Stimulated activated CD4-positive, alpha-beta T cell treated with anti-CD3 and anti-CD28 coated beads, TNF-alpha, amount 100 ng/mL, for 48 hours (primary cell): ENCODE data around the gene BEST3.
A peak's percentile ranks its signal among the peaks of the same experiment; 100 is the strongest.
"Not testable (repeated sequence)": the region's sequence is repeated elsewhere in the genome, so short reads cannot be mapped to it uniquely, and the experiment has no call there.

Experiments used
- DNase-seq, 3 donors: peaks; one replicate each; pipeline ENCODE4 v3.0.0-alpha.2; 2020; ENCODE audit warnings: low read depth in 3 of 3

The BEST3 gene

DNA sequence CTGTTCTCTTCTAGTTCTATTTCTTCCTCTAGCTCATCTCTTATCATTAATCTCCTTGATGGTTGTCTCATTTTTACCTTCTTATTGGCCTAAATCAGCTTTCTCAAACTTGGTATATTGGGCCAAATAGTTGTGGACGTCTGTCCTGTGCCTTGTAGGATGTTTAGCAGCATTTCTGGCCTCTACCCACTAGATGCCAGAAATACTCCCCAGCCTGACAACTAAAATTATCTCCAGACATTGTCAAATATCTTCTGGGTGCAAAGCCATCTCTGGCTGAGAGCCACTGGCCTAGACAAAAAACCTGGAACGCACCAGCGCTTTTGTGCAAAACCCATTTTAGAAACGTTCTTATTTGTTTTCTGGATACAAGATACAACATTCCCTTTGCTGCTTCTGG, 49.6 kb downstream of the BEST3 start:
- DNase-seq, result no peak

DNA sequence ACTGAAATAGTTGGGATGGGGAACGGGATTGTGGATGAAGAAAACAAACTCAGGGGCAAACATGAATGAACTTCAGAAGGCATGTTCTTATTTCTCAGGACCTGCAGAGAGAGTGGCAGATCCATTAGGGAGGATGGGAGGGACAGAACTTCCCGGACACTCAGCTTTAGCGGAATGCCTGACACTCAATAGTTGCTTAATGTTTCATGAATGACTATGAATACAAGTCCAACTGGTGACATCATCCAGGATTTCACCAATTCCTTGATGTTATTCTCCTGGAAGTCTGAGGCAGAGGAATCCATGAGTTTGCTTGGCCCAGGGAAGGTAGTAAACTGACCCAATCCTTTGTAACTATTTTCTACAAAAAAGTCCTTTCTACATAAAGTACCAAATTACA, 50.6 kb downstream of the BEST3 start:
- no peak for DNase-seq

DNA sequence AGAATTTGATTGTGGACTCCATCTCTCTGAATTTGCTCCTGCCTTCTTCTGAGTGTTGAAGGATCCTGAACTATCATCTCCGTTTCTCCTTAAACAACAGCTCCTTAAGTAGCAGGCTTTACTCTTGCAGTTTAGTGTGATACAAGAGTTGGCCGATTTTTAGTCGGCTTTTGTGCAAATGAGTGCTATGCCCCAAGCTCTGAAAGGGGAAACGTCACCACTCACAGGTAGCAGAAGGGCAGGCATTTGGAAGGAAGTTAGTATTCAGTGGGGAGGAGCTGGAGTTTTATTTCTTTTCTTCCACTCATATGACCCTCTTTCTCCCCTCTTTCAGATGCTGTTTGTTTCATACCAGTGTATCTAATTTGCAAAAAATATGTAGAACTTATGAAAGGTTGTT, 51.9 kb downstream of the BEST3 start:
- DNase-seq, result no peak

DNA sequence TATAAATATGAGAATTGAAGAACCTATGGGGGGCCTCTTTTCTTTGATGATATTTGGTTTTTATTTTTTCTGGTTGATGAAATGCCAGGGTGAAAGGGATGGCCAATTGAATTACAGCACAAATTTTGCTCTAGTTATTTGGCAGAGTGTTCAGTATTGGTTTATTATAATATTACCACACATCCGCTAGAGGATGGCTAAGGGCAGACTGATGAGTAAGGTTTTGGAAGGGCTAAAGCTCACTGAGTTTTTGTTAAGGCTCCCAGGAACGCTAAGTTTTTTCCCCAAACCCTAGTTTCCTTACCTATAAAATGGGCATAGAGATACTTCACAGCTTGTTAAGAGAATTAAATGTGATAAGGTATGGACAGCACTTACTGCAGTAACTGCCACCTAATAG, 54.1 kb downstream of the BEST3 start:
- no peak for DNase-seq

DNA sequence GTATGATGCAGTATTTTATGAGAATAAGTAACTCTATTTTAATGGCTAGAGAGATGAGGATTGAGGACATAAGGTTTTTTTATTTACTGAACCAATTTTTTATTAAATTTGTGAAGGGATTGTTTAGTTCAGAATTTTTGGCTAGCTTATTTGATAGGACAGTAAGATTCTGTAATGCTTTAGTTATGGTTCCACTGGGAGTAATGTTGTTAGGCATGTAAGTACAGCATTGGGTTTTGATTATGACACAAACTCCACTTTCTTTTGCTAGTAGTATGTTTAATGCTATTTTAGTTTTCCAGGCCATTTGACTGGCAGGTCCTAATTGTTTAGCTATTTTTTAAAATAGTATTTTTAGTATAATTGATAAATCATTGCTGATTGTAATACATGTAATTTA, 54.6 kb downstream of the BEST3 start:
- no peak for DNase-seq

DNA sequence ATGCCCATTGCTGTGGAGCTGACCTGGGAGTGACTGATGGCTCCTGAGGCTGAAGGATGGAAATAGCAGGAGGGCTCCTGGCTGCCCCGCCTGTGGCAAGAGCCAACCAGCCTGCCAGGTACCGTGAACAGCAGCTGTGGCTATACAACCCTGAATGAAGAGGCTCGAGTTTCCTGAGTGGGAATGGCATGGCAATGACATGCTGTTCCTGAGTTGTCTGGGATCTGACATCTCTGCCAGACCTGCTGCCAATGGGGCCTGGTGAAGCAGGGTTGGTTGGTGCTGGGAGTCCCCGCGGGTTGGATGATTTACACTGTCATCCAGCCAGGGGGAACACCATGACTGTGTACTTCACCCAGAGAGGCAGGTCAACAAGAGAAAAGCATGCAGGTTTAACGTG, 56.6 kb downstream of the BEST3 start:
- DNase-seq, result no peak

DNA sequence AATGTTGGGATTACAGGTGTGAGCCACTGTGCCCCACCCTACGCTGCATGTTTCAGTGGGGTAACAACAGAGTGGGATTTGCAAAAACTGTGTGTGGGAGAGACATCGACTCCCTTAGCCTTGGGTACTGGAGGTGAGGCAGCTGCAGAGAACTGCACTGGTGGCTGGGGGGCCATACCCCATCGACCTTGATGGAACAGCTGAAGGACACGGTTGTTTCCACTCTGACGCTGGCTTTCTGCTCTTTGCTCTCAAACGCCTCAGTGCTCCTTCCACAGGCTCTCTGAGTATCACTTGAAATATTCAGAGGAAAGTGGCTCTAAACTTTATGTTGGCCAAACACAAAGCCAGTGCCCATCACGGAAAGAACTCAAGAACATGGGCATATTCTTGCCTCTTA, 57.6 kb downstream of the BEST3 start:
- DNase-seq, result no peak

DNA sequence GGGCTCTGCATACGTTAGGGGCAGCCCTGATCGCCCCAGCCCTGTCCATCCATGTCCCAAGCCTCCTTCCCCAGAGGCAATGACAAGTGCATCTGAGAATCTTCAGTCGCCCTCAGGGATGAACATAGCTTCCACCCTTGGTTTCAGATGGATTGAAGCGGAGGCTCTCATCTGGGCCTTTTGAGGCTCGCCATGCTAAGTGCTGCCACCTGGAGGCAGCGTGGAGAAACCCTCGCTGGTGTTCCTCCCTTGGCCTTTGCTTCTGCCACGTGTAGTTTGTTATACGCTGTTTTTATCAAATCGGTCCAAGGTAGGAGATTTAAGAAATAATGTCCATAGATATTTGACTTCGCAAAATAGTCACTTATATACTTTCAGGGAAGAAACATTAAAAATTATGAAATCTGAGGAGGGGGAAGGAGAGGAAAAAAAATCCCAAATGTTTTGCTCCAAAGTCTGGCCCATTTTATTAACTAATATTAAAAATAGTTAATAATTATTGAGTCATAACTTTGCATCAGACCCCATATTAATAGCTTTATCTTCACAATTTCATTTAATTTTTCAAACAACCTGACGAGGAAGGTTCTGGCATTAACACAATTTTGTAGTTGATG, 59.6 kb downstream of the BEST3 start:
- DNase-seq, result peak; percentile 38 to 52 (median 41)

DNA sequence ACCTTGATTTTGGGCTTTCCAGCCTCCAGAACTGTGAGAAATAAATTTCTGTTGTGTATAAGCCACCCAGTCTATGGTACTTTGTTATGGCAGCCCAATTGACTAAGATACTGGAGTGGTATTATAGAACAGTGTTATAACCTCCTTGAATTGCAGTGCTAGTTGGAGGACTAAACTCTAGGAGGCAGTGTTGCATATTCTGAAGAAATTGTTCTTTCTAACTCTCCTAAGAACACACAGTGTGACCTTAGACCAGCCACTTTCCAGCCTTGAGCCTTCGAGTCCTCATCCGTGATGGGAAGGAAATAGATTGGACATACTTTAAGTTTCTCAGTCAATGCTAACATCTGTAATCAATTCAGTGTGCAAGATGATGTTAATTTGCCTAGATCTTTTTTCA, 66.0 kb downstream of the BEST3 start:
- DNase-seq, result no peak

DNA sequence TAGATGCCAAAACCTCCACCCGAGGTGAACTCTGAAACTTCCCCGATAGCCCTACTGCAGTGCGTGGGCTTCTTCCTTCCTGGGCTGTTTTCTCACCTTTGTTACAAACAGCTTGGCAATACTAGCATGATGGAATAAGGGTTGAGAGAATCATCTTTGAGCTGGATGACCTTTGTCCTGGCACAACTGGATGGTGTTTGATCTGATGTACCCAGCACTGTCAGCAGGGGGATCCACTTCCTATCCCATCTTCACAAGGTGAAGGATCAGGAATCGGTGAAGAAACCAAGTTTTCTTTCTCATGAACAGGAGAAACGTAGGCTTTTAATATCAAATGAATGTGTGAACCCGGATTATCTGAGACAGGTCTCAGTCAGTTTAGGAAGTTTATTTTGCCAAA, 68.9 kb downstream of the BEST3 start:
- no peak for DNase-seq

DNA sequence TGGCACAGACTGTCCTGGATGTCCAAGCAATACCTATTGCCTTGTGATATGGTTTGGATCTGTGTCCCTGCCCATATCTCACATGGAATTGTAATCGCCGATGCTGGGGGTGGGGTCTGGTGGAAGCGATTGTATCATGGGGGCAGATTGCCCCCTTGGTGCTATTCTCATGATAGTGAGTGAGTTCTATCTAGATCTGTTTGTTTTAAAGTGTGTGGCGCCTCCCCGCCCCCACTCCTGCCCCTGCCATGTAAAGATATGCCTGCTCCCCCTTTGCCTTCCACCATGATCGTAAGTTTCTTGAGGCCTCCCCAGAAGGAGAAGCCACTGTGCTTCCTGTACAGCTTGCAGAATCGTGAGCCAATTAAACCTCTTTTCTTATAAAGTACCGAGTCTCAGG, 71.6 kb downstream of the BEST3 start:
- no peak for DNase-seq

DNA sequence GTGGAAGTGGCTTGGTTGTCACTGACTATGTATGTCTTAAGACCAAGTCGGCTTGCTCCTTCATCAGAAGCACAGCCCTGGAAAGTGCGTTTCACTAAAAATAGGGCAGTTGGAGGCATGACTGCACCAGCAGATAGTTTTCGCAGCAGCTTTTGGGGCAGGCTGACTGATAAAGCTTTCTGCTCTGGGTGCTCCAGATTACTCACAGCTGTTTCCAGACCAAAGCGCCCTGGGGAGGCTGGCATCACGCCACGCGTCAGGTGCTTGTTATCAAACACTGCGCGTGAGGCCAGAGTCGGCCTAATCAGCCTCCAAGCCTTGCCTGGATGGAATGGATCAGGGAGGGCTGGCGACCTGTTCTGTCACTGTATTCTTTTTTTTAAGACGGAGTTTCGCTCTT, 75.1 kb downstream of the BEST3 start:
- DNase-seq, result no peak

DNA sequence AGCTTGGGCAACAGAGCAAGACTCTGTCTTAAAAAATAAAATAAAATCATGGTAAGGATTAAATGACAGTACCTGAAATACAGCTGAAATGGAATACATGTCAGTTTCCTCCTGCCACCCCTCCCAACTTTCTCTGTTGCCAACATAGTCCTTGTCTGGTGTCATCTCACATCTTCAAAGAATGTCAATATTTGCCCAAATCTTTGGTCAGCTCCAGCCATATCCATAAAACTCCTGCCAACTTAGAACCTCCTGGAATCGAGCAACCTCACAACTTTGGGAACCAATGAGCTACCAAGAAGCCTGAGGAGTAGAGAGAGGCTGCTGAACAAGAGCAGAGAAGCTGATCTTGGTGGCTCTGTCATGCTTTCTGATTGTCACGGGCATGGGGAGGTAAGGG, 77.6 kb downstream of the BEST3 start:
- DNase-seq, result no peak

DNA sequence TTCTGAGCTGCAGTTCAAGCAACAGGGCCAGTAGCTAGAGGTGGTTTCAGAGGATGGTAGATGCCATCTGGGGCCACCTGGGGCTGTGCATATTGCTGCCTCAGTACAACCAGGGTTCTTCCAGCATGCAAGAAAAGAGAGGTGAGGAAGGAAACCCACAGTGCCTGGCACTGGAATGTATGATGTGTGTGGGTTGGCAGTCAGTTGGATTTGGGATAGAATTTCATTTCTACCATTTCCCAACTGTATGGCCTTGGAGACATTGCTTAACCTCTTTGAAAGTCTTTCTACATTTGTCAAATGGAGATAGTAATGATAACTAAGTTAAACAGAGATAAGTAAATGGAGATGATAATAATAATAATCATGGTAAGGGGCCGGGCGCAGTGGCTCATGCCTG, 78.2 kb downstream of the BEST3 start:
- no peak for DNase-seq

DNA sequence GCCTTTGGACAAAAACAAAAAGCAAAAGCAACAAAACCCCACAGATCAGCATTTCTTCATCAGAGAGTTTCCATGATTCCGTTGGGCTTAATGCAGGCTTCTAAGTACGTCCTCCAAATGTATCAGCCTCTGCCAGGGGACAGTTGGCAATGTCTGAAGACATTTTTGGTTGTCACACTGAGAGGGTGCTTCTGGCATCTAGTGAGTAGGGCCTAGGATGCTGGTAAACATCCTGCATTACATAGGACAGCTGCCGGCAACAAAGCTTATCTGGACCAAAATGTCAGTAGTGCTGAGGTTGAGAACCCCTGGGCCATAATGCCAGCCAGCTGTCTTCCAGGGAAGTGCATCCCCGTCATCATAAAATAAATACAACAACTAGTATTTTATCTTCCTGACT, 79.0 kb downstream of the BEST3 start:
- DNase-seq, result no peak

DNA sequence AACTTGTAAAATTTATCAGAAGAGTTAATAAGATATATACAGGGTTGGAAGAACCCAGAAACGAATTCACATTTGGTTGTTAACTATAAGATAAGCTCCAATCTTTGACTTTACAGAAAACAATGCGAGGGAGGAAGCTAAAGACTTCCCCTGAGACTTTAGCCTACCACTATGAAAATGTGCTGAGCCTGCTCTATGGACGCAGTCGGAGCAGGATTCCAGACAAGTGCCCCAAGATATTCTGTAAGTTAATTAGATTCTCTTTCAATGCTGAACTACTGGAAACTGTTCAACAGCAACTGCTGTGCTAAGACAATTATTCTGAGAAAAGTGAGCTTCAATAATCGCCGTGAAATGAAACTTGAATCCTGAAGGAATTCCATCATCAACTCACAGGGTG, 80.1 kb downstream of the BEST3 start:
- DNase-seq, result no peak

DNA sequence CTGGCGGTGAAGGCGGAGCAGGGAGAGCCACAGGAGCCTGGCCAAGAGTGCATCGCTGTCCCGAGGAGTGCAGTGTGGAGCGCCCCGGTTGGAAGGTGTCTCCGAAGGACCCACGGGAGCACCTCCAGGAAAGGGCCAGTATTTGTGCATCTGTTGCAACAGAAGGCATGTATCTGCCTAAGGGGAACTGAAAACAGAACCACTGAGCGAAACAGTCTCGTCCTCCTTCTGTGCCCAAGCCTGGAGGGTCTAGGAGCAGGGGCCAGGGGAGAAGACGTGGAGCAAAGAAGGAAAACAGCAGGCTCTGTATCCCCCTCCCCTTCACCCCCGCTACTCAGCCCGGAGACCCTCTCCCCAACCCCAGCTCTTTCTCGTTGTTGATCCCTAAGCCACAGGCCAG, 83.1 kb downstream of the BEST3 start:
- no peak for DNase-seq

DNA sequence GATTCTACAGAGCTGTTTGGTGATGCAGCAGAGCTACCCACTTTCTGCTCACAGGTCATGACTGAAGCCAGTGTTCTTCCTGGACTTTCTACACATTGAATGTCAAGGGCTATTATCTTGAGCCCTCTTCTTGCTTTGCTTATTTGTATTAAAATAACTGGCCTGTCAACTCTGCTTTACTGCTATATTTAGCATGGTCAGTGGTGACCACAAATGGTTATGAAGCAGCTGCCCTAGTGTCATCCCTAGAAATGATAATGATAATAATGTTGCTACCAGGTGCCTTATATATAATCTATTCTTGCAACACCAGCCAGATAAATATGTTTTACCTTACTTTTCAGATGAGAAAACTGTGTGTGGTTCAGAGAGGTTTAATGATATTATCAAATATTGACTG, 85.8 kb downstream of the BEST3 start:
- no peak for DNase-seq

DNA sequence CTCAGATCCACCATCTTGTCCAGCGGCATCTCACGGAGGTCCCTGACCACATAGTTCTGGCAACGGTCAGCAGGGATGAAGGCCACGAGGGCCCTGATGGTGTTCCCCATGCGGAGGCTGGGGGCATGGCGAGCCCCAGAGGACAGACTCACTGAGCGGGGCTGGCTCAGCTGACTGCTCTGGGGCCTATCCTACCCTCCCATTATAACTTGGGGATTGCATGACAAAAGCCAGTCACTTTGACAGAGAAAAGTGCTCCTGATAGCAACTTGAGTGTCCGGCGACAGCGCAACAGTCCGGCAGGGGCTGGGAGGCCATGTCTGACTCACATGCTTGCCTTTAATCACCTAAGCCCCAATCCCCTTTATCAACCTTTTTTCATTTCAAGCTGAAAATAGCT, 88.4 kb downstream of the BEST3 start, which contains the start of gene LRRC10:
Gene LRRC10, minus strand, starts transcription at position 179 of the 400 bp plus-strand sequence. Its CDS starts 69 bp downstream, at position 110.
- DNase-seq, result no peak

DNA sequence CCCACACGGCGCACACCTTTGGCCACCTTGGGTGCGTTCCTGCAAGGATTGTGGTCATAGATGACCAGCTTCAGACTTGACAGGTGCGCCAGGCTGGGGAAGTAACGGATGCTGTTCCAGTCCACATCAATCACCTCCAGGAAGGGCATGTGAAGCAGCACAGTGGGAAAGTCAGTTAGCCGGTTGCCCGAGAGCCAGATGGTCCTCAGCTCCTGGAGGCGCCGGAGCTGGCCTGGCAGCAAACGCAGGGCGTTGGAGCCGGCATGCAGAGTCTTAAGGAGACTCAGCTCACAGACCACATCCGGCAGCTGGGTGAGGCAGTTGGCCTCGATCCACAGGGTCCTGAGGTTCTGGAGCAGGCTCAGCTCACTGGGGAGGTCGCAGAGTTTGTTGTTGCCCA, 89.0 kb downstream of the BEST3 start:
- DNase-seq, result no peak

DNA sequence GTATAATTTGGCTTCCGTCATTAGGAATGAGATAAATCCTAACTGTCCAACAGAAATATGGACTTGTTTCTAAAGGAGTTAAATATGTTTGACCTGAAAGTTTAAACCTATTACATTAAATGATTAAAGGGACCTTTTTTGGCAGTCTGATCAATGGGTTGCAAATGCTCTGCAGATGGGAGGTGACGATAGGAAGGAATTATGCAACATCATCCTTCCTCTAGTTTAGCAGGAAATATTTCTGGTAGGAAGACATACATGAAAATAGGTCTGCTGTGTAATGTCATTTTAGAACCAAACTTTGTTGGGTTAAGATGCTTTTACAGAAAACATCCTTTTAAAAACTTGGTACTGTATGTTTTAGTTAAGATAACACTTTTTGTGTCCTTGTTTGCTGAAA, 91.0 kb downstream of the BEST3 start:
- DNase-seq, result no peak

DNA sequence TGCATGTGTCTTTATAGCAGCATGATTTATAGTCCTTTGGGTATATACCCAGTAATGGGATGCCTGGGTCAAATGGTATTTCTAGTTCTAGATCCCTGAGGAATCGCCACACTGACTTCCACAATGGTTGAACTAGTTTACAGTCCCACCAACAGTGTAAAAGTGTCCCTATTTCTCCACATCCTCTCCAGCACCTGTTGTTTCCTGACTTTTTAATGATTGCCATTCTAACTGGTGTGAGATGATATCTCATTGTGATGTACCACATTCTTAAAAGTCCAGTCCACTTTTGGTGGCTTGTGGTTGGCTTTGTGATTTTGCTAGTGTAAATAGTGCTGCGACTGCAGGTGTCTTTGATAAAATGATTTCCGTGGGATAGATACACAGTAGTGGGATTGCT, 94.8 kb downstream of the BEST3 start:
- DNase-seq, result not testable (repeated sequence)
